ENCODE measurements around the gene MPPED1.

- no peak for TF ChIP-seq EZH2phosphoT487 (conservative IDR thresholded peaks at IDR 0.05; ENCODE audit: low read length)
- no peak for TF ChIP-seq CTCF (IDR thresholded peaks at IDR 0.05; ENCODE audit: insufficient read depth, low read length, poor library complexity, severe bottlenecking)
These were observed 24.0 kb upstream of the MPPED1 start for GRCh38 chr22:43387815-43388214.

All from SU-DHL-6 (cell line).